ENCODE data around the gene MORC4. TPM values are rescaled to one million over a fixed set of nuclear protein-coding genes. Genes with fewer than 3 reads are reported as not detected.

MORC4 gene
- total and polyA plus RNA-seq, 7 donors = 2.1 to 17.1 (median 7.9) TPM

- peaks cover 0 to 37% (median 0%) of the 10 kb centered on the region in 3 donors for H3K27me3 ChIP-seq (ENCODE audit: insufficient read depth in 3 of 3, low read length in 2 of 3)
- ATAC-seq (no peak), DNase-seq (no peak)
- H3K4me1 ChIP-seq = no peaks in the 10 kb centered on the region
- WGBS, 3 donors = 37 to 42% (median 41%) methylated on average over 7 of the region's 7 CpGs
- H3K27ac ChIP-seq = no peak overlapping the region
- H3K4me3 ChIP-seq = no peak overlapping the region
- H3K36me3 ChIP-seq (ENCODE audit: insufficient read depth in 1 of 2, low read depth in 1 of 2) = no peaks in the 10 kb centered on the region
- no peak for TF ChIP-seq CTCF (IDR thresholded peaks at IDR 0.05)
- H3K9me3 ChIP-seq = peaks cover 7% of the 10 kb centered on the region
- intact Hi-C loops (cut with DNase I) = no loop called here
Observed at GRCh38 chrX:106891762-106892460, 108.1 kb downstream of the MORC4 start.

Other genes starting within 250 kb of the MORC4 start
- gene TBC1D8B, start 197.5 kb downstream of the MORC4 start, total RNA-seq = 1 to 10 TPM in 2 of 4 donors, under 1 TPM in 2; 0.99 to 2.2 (median 1.0) TPM
- gene TBC1D8B, start 197.5 kb downstream of the MORC4 start, polyA plus RNA-seq = 1 to 10 TPM in 1 of 3 donors, under 1 TPM in 2; 0.21 to 1.4 (median 0.49) TPM
- gene RIPPLY1, start 96.9 kb downstream of the MORC4 start, total RNA-seq = under 1 TPM in 3 of 4 donors, not detected in 1; 0.20 to 0.36 (median 0.30) TPM
- under 1 TPM in 2 of 3 donors, not detected in 1; 0.08 to 0.34 TPM for gene RIPPLY1, start 96.9 kb downstream of the MORC4 start, polyA plus RNA-seq
- gene CLDN2, start 79.8 kb downstream of the MORC4 start, total RNA-seq = under 1 TPM in 2 of 4 donors, not detected in 2; 0.10 to 0.15 TPM
- gene CLDN2, start 79.8 kb downstream of the MORC4 start, polyA plus RNA-seq = under 1 TPM in 2 of 3 donors, not detected in 1; 0.03 to 0.04 TPM
- 10 to 100 TPM; 10.4 to 14.6 (median 14.0) TPM for gene RBM41, start 118.6 kb upstream of the MORC4 start, total RNA-seq
- gene RBM41, start 118.6 kb upstream of the MORC4 start, polyA plus RNA-seq = 10 to 100 TPM in 1 of 3 donors, 1 to 10 TPM in 2; 2.2 to 19.1 (median 5.6) TPM
- gene NUP62CL, start 206.2 kb upstream of the MORC4 start, total RNA-seq = under 1 TPM in 1 of 4 donors, not detected in 3; 0.34 TPM
- gene NUP62CL, start 206.2 kb upstream of the MORC4 start, polyA plus RNA-seq = under 1 TPM in 2 of 3 donors, not detected in 1; 0.08 to 0.18 TPM
- not detected for gene DNAAF6, start 206.4 kb upstream of the MORC4 start, total RNA-seq
- gene DNAAF6, start 206.4 kb upstream of the MORC4 start, polyA plus RNA-seq = not detected

Measured in psoas muscle (tissue), 8 donors.